Stomach (tissue), 4 donors: ENCODE results near the gene RASA1.

Experiments
- EP300 ChIP-seq: sonication (generic); formaldehyde crosslinking; IDR thresholded peaks from one replicate; pipeline ENCODE4 v1.6.1; 2017; ENCODE audit warnings: antibody characterized with exemption
- POLR2A ChIP-seq, 4 donors: fragments of 450-650 bp; IDR thresholded peaks; one replicate each; pipeline ENCODE4 v1.6.1; 2016; ENCODE audit warnings: antibody characterized with exemption in 4 of 4, control low read depth in 2 of 4, mild to moderate bottlenecking in 1 of 4, moderate library complexity in 1 of 4
- TF ChIP-seq, protein P1 (sequence below), 7 experiments: fragments of 450-650 bp in 4 of 7; fragments of 200-600 bp in 3 of 7; sonication (generic) in 3 of 7; IDR thresholded peaks; one replicate each; pipeline ENCODE4 v1.5.1; 2016 to 2019; ENCODE audit warnings: antibody characterized with exemption in 7 of 7, control low read depth in 2 of 7, mild to moderate bottlenecking in 1 of 7

DNA sequence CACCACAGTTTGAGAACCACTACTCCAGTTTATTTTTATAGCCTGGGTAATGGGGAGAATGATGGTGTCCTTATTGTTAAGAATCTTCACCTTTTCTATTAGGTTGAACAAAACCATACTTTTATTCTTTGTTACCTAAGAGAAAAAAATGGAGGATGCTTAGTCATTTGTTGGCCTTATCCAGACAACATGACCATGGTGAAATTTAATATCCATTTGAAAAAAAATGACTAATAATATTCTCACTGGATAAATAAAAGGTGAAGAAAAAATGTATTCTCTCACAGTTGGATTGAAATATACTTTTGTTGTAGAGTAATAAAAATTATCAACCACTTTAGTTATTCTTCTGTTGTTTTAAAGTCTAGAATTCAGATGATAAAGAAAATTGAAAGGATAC is 150.8 kb downstream of the RASA1 start:
- TF ChIP-seq POLR2A (IDR thresholded peaks at IDR 0.05) (no peak), EP300 (no peak)
- TF ChIP-seq, protein P1, sequence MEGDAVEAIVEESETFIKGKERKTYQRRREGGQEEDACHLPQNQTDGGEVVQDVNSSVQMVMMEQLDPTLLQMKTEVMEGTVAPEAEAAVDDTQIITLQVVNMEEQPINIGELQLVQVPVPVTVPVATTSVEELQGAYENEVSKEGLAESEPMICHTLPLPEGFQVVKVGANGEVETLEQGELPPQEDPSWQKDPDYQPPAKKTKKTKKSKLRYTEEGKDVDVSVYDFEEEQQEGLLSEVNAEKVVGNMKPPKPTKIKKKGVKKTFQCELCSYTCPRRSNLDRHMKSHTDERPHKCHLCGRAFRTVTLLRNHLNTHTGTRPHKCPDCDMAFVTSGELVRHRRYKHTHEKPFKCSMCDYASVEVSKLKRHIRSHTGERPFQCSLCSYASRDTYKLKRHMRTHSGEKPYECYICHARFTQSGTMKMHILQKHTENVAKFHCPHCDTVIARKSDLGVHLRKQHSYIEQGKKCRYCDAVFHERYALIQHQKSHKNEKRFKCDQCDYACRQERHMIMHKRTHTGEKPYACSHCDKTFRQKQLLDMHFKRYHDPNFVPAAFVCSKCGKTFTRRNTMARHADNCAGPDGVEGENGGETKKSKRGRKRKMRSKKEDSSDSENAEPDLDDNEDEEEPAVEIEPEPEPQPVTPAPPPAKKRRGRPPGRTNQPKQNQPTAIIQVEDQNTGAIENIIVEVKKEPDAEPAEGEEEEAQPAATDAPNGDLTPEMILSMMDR (IDR thresholded peaks at IDR 0.05), result no peak
